HUES48 (cell line): ENCODE results near the gene ARFGEF3.

ENCODE experiments used
- H3K27ac ChIP-seq: one replicate; pipeline ENCODE4 v1.7.0; 2013; ENCODE audit warnings: low read depth, low read length, inconsistent platforms
- H3K27me3 ChIP-seq: 2 replicates; pipeline ENCODE4 v1.6.1; 2013; ENCODE audit warnings: mild to moderate bottlenecking, low read length; ENCODE audit not compliant: control insufficient read depth, insufficient read depth
- H3K36me3 ChIP-seq: 2 replicates; pipeline ENCODE4 v1.6.1; 2013; ENCODE audit warnings: low read length; ENCODE audit not compliant: control insufficient read depth, insufficient read depth
- H3K4me1 ChIP-seq: 2 replicates; pipeline ENCODE4 v1.6.1; 2013; ENCODE audit warnings: mild to moderate bottlenecking, low read length; ENCODE audit not compliant: control insufficient read depth, insufficient read depth
- H3K4me3 ChIP-seq: 2 replicates; pipeline ENCODE4 v1.5.1; 2013; ENCODE audit warnings: mild to moderate bottlenecking, low read depth, low read length
- H3K9ac ChIP-seq: 2 replicates; pipeline ENCODE4 v1.6.1; 2013; ENCODE audit warnings: mild to moderate bottlenecking, low read depth, low read length, moderate library complexity
- H3K9me3 ChIP-seq: 2 replicates; pipeline ENCODE4 v1.6.1; 2013; ENCODE audit warnings: low read length; ENCODE audit not compliant: control insufficient read depth, insufficient read depth

The ARFGEF3 gene

GRCh38 chr6:138242987-138243592 lies 81.4 kb downstream of the ARFGEF3 start:
- peaks cover 3% of the 10 kb centered on the region; the same call in 1 of the 2 replicates for H3K4me1 ChIP-seq
- H3K27me3 ChIP-seq, result no peaks in the 10 kb centered on the region
- H3K9me3 ChIP-seq, result no peaks in the 10 kb centered on the region
- peaks cover 8% of the 10 kb centered on the region; the same call in 1 of the 2 replicates for H3K36me3 ChIP-seq
- H3K9ac ChIP-seq, result no peak overlapping the region
- no peak overlapping the region for H3K4me3 ChIP-seq
- no peak overlapping the region for H3K27ac ChIP-seq

- Histone ChIP-seq H3K36me3 (peaks cover 8% of the 10 kb centered on the region; the same call in 1 of the 2 replicates), H3K27ac (no peak overlapping the region), H3K27me3 (no peaks in the 10 kb centered on the region), H3K4me3 (no peak overlapping the region), H3K9me3 (no peaks in the 10 kb centered on the region), H3K9ac (no peak overlapping the region), H3K4me1 (peaks cover under 1% of the 10 kb centered on the region; the same call in 1 of the 2 replicates)
These were observed 84.0 kb downstream of the ARFGEF3 start for GRCh38 chr6:138245751-138246150.

- Histone ChIP-seq H3K9ac (no peak overlapping the region), H3K4me1 (no peaks in the 10 kb centered on the region), H3K36me3 (peaks cover 8% of the 10 kb centered on the region; the same call in 1 of the 2 replicates), H3K27me3 (no peaks in the 10 kb centered on the region), H3K27ac (no peak overlapping the region), H3K9me3 (no peaks in the 10 kb centered on the region), H3K4me3 (no peak overlapping the region)
These were observed 85.1 kb downstream of the ARFGEF3 start for GRCh38 chr6:138246650-138247440.

- Histone ChIP-seq H3K27me3 (no peaks in the 10 kb centered on the region), H3K4me3 (no peak overlapping the region), H3K9ac (no peak overlapping the region), H3K9me3 (no peaks in the 10 kb centered on the region), H3K36me3 (peaks cover 8% of the 10 kb centered on the region; the same call in 1 of the 2 replicates), H3K27ac (no peak overlapping the region), H3K4me1 (no peaks in the 10 kb centered on the region)
These were observed 86.3 kb downstream of the ARFGEF3 start for GRCh38 chr6:138248011-138248410.

- Histone ChIP-seq H3K4me3 (no peak overlapping the region), H3K36me3 (peaks cover 13% of the 10 kb centered on the region; the same call in 1 of the 2 replicates), H3K9me3 (no peaks in the 10 kb centered on the region), H3K4me1 (no peaks in the 10 kb centered on the region), H3K9ac (no peak overlapping the region), H3K27me3 (no peaks in the 10 kb centered on the region), H3K27ac (no peak overlapping the region)
These were observed 87.1 kb downstream of the ARFGEF3 start for GRCh38 chr6:138248878-138249277.

GRCh38 chr6:138250053-138250452 lies 88.3 kb downstream of the ARFGEF3 start:
- H3K9ac ChIP-seq, result no peak overlapping the region
- no peaks in the 10 kb centered on the region for H3K9me3 ChIP-seq
- H3K36me3 ChIP-seq, result peaks cover 16% of the 10 kb centered on the region; the same call in 1 of the 2 replicates
- H3K4me1 ChIP-seq, result no peaks in the 10 kb centered on the region
- H3K27me3 ChIP-seq, result no peaks in the 10 kb centered on the region
- H3K4me3 ChIP-seq, result no peak overlapping the region
- H3K27ac ChIP-seq, result no peak overlapping the region

GRCh38 chr6:138250513-138251247 lies 88.9 kb downstream of the ARFGEF3 start:
- Histone ChIP-seq H3K27me3 (no peaks in the 10 kb centered on the region), H3K4me1 (no peaks in the 10 kb centered on the region), H3K4me3 (no peak overlapping the region), H3K27ac (no peak overlapping the region), H3K9ac (no peak overlapping the region), H3K36me3 (peaks cover 19% of the 10 kb centered on the region), H3K9me3 (no peaks in the 10 kb centered on the region)

- H3K4me1 ChIP-seq, result no peaks in the 10 kb centered on the region
- H3K36me3 ChIP-seq, result peaks cover 33% of the 10 kb centered on the region
- no peak overlapping the region for H3K9ac ChIP-seq
- H3K9me3 ChIP-seq, result no peaks in the 10 kb centered on the region
- no peak overlapping the region for H3K4me3 ChIP-seq
- H3K27me3 ChIP-seq, result no peaks in the 10 kb centered on the region
- H3K27ac ChIP-seq, result no peak overlapping the region
These were observed 92.0 kb downstream of the ARFGEF3 start for GRCh38 chr6:138253731-138254130.

GRCh38 chr6:138255443-138255842 lies 93.7 kb downstream of the ARFGEF3 start:
- Histone ChIP-seq H3K27ac (no peak overlapping the region), H3K36me3 (peaks cover 37% of the 10 kb centered on the region), H3K9me3 (no peaks in the 10 kb centered on the region), H3K4me1 (no peaks in the 10 kb centered on the region), H3K9ac (no peak overlapping the region), H3K27me3 (no peaks in the 10 kb centered on the region), H3K4me3 (no peak overlapping the region)

- Histone ChIP-seq H3K9ac (no peak overlapping the region), H3K27me3 (no peaks in the 10 kb centered on the region), H3K4me1 (no peaks in the 10 kb centered on the region), H3K9me3 (no peaks in the 10 kb centered on the region), H3K36me3 (peaks cover 40% of the 10 kb centered on the region), H3K4me3 (no peak overlapping the region), H3K27ac (no peak overlapping the region)
These were observed 95.9 kb downstream of the ARFGEF3 start for GRCh38 chr6:138257638-138258040.

GRCh38 chr6:138258197-138258596 lies 96.5 kb downstream of the ARFGEF3 start:
- H3K27ac ChIP-seq, result no peak overlapping the region
- H3K4me3 ChIP-seq, result no peak overlapping the region
- H3K9ac ChIP-seq, result no peak overlapping the region
- peaks cover 46% of the 10 kb centered on the region for H3K36me3 ChIP-seq
- no peaks in the 10 kb centered on the region for H3K27me3 ChIP-seq
- H3K4me1 ChIP-seq, result no peaks in the 10 kb centered on the region
- H3K9me3 ChIP-seq, result no peaks in the 10 kb centered on the region
